Measurements from ENCODE around the gene RASSF4.

RASSF4 gene

DNA sequence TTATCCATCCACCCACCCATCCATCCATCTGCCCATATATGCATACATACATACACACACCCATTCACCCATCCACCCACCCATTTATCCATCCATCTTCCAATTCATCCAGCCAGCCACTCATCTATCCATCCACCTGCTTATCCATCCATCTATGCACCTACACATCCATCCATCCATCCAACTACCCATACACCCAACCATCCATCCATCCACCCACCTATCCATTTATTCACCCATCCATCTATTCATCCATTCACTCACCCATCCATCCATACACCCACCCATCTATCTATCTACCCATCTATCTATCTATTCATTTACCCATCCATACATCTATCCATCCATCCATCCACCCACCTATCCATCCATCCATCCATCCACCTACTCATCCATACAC lies 31.1 kb upstream of the RASSF4 start:
- no peak for DNase-seq (ENCODE audit: low spot score)

GRCh38 chr10:44929356-44930255 lies 30.0 kb upstream of the RASSF4 start:
- no peak for DNase-seq (ENCODE audit: low spot score)

DNA sequence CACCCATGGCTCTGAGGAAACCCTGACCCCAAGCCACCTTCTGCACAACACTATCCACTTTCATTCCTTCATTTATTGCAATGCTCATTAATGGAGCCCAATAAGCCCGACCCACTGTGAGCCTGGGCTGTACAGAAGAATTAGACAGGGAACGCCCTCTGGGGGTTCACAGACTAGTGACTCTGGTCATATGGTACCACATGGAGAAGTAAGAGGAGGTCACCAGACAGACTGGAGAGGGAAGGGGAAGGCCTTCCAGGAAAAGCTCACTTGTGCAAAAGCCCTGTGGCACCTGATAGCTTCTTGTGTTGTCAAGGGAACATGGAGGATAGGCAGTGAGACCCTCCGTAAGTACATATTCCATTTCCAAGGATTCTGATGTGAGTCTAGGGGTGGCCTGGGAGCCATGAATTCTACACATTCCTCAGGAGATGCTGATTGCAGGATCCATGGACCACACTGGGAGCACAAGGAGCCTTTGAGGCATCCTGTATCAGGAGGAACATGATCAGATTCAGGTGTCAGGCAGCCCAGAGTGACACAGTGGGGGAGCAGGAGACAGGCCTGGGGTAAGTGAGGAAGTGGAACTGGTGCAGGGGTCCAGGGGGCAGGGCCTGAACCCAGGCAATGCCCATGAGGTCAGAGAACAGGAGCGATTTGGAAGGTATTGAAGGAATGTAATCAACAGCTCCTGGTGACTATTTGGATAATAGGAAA lies 28.5 kb upstream of the RASSF4 start:
- no peak for DNase-seq (ENCODE audit: low spot score)

DNA sequence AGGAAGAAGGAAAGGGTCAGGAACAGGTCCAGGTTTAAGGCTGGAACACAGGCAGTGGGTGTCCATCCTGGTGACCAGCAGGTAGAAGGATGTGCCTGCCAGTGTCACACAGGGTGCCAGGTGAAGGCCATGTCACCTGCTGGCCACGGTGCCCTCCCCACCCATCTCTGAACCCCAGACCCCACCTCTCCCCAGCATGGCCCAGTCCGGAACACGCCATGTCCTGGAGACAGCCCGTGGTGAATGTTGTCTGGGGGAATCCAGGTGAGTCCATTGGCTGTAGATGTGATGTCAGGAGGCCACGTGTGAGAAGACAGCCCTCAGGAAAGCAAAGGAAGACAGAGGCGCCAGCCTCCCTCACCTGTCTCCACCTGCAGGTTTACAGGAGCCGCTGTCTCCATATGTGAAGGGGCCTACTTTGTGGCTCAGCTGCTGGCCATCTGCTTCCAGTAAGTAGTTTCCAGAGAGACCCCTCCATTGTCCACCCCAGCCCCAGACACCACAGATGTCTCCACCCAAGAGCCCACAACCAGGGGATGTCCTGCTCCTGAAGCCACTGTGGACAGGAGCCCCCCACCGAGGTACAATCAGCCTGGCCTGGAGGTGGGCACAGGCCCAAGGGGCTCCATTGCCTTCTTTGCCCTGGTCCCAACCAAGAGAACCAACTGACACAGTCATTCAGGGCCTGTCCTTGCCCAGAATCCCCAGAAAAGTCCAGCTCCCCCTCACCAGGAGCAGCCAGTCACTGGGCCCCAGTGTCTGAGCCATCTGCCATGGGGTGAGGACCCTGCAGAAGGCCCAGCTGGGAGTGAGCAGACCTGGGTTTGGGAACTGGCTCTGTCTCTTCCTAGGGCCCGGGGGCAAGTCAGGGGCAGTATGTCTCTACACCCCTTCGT lies 27.7 kb upstream of the RASSF4 start:
- no peak for DNase-seq (ENCODE audit: low spot score)

DNA sequence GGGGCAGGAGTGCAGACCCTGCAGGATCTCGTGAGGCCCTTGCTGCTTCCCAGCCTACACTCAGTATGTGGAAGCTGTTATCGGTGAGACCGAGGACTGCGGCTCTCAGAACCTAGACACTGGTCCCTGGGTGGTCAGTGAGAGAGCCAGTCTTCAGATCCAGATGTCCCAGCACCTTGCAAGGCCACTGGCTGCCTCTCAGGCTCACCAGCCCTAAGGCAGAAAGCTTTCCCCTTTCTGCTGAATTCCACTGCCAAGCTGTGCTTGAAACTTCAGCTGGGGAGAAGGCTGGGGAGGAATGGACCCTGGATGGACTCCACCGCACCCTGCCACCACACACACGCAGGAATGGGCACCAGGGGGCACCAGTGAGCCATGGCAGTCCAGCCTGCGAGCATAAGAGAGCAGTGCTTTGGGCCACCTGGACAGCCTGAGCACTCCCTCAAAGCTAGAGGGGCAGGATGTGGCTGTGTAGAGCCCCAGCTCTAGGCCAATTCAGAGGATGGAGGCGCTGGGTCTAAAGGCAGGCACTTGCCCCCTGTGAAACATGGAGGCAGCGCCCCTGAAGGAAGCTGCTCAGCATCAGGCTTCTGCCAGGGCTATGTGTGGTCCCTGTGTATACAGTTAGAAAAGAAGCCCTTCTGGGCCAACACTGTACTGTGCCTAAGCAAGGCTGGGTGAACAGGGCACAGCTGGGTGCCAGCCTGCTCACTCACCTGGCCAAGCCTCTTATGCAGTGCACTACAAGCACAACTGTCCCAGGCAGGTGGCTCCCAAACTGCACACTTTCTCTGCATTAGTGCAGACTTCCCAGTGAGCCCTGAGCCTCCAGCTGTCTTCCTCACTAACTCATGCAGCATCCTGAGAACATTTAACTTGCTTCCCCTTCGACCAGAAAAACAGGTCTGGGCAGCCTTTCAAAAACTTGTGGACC lies 26.8 kb upstream of the RASSF4 start:
- DNase-seq (ENCODE audit: low spot score), result peak; percentile 79

- DNase-seq (ENCODE audit: low spot score), result no peak
Observed at GRCh38 chr10:44933451-44934321, 25.9 kb upstream of the RASSF4 start.

GRCh38 chr10:44934416-44935200 lies 25.0 kb upstream of the RASSF4 start:
- no peak for DNase-seq (ENCODE audit: low spot score)

GRCh38 chr10:44935201-44935965 lies 24.2 kb upstream of the RASSF4 start:
- DNase-seq (ENCODE audit: low spot score), result peak; percentile 71

- DNase-seq (ENCODE audit: low spot score), result no peak
Observed at GRCh38 chr10:44935966-44936295, 23.7 kb upstream of the RASSF4 start.

DNA sequence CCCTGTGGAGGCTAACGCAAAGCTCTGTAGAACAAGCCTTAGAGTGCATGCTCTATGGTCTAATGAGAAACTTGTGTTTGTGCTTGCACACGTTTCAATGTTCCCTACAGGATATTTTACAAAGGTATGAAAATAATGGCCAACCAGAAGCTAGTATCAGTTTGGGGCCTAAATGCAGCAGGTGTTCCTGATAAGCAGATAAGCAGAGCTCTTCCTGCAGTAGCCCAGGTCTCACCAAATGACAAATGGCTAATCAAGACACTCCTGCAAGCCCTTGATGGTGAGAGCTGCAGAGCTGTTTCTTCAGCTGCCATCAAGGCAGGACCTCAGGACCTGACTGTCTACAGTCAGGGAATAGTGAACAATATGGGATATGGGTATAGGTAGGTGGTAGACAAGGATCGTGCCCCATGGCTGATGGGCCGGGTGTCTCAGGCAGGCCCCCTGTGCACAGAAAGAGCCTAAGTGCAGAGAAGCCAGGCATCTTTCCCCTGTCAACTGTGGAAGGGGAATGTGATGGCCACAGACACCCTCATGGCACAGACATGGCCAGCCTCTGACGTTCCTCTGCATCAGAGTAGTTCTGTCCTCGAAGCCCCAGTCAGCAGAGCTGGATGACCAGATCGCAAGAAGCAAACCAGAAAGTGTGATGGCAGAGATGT lies 23.2 kb upstream of the RASSF4 start:
- no peak for DNase-seq (ENCODE audit: low spot score)

DNA sequence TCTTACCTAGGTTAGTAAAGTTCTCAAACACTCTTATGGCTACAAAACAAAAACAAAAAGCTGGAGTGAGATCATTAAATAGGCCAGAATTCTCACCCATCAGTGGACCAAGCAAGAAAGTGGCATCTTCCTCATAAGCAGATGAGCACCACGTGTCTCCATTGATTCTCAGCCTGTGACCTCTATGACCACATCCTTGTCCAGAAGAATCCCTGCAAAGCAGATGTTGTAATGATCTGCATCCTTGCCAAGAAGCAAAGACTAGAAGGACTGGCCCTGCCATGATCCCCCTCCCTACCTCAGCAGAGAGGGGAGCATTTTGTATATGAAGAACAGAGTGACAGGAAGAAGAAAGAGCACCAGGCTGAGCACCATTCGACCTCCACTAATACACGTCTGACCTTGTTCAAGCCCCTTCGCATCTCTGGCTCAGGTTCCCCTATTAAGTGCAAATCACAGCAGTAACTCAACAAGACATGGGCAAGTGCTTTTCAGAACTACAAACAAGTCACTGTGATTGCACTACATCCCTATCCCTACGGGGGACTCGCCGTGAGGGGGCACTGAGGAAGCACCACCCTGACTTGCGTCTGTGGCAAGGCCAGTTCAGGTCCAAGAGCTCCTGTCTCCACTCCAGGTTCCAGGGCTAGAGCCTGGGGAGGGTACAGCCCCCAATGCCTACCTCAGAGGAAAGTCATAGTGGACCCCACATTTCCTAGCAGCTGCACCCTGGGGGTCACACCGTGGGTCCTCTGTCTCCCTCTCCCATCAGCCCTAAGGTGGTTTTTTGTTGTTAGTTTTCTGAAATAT lies 22.2 kb upstream of the RASSF4 start:
- no peak for DNase-seq (ENCODE audit: low spot score)

DNA sequence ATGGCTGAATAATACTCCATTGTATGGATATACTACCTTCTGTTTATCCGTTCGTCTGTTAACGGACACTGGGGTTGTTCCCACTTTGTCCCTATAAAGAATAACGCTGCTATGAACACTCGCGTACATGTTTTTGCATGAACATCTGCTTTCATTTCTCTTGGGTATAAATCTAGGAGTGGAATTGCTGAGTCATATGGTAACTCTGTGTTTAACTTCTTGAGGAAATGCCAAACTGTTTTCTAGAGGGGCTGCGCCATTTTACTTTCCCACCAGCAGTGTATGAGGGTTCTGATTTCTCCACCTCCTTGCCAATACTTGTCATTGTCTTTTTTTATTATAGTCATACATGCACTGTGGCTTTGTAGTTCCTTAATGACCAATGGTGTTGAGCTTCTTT lies 20.6 kb upstream of the RASSF4 start:
- no peak for DNase-seq (ENCODE audit: low spot score)

DNA sequence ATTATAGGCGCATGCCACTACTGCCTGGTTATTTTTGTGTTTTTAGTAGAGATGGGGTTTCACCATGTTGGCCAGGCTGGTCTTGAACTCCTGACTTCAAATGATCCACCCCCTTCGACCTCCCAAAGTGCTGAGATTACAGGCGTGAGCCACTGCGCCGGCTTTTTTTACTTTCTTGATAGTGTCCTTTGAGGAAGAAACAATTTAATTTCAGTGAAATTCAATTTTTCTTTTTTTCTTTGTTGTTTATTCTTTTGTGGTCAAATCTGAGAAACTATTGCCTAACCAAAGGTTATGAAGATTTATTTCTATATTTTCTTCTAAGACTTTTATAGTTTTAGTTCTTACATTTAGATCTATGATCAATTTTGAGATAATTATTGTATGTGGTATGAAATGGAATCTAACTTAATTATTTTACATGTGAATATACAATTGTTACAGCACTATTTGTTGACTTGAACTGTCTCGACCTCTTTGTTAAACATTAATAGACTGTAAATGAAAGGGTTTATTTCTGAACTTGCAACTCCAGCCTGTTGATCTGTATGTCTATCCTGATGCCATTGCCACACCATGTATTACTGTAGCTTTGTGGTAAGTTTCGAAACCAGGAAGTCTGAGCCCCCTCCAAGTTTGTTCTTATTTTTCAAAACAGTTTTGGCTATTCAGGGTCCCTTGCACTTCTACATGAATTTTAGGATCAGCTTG lies 19.8 kb upstream of the RASSF4 start:
- DNase-seq (ENCODE audit: low spot score), result no peak

- DNase-seq (ENCODE audit: low spot score), result no peak
Observed at GRCh38 chr10:44944354-44944753, 15.2 kb upstream of the RASSF4 start.

DNA sequence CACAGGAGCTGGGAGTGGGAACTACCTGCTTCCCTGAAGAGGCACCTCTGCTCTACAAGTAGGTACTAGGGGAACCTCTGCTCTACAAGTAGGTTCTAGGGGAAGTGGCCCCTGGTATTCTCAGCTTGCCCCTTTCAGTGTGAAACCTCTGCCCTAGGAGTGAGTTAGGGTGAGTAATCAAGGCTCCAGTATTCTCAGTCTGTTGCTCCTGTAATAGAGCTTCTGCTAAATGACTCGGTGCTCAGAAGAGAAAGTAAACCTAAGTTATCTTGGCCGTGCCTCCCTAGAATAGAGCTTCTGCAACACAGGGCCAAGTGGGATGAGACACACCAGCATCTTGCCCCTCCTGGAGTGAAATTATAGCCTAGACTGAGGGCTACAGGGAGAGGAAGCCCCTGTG lies 13.4 kb upstream of the RASSF4 start:
- DNase-seq (ENCODE audit: low spot score), result no peak

- DNase-seq (ENCODE audit: low spot score), result no peak
Observed at GRCh38 chr10:44947371-44948152, 12.0 kb upstream of the RASSF4 start.

All from hepatic stellate cell (primary cell).